ENCODE results near the gene WARS2. TPM values are rescaled to one million over a fixed set of nuclear protein-coding genes. Genes with fewer than 3 reads are reported as not detected.
A peak's percentile ranks its signal among the peaks of the same experiment; 100 is the strongest.
"Not testable (repeated sequence)": the region's sequence is repeated elsewhere in the genome, so short reads cannot be mapped to it uniquely, and the experiment has no call there.

Gene WARS2
- total RNA-seq, 2 donors from 2014 or later, result 18.5 to 21.6 TPM

DNA sequence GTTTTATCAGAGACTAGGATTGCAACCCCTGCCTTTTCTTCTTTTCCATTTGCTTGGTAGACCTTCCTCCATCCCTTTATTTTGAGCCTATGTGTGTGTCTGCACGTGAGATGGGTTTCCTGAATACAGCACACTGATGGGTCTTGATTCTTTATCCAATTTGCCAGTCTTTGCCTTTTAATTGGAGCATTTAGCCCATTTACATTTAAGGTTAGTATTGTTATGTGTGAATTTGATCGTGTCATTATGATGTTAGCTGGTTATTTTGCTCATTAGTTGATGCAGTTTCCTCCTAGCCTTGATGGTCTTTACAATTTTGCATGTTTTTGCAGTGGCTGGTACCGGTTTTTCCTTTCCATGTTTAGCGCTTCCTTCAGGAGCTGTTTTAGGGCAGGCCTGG, 14.6 kb upstream of the WARS2 start:
- not testable (repeated sequence) for ATAC-seq (replicated peaks); H3K27ac Mint-ChIP-seq; H3K9me3 Mint-ChIP-seq; H3K4me3 Mint-ChIP-seq; H3K27me3 Mint-ChIP-seq
- peaks cover 18% of the 10 kb centered on the region for H3K4me1 Mint-ChIP-seq
- H3K36me3 Mint-ChIP-seq (ENCODE audit: low read depth), result peaks cover 93% of the 10 kb centered on the region

DNA sequence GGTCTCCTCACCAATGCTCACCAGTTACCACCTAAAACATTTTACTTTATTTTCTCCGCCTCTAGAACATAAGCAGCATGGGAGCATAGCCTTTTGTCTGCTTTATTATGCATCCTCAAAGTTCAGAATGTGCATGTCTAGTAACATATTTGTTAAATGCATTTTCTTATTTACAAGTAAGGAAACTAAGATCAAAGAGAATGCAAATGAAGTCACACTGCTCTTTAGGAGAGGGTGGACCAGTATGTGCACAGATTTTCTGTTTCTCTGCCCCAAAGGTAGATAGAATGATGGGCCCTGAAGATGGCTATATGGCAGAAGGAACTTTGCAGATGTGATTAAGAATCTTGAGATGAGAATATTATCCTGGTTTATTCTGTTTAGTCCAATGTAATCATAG, 9.7 kb upstream of the WARS2 start:
- no peak overlapping the region for H3K27ac Mint-ChIP-seq
- H3K9me3 Mint-ChIP-seq, result no peaks in the 10 kb centered on the region
- no peak overlapping the region for H3K4me3 Mint-ChIP-seq
- ATAC-seq (replicated peaks), result no peak
- H3K4me1 Mint-ChIP-seq, result peaks cover 36% of the 10 kb centered on the region
- no peaks in the 10 kb centered on the region for H3K27me3 Mint-ChIP-seq
- peaks cover 68% of the 10 kb centered on the region for H3K36me3 Mint-ChIP-seq (ENCODE audit: low read depth)

GRCh38 chr1:119147661-119148090, 7.2 kb upstream of the WARS2 start:
- ATAC-seq (replicated peaks), result no peak
- Mint-ChIP-seq H3K27me3 (no peaks in the 10 kb centered on the region), H3K4me1 (peaks cover 32% of the 10 kb centered on the region), H3K27ac (no peak overlapping the region), H3K4me3 (no peak overlapping the region), H3K9me3 (no peaks in the 10 kb centered on the region), H3K36me3 (ENCODE audit: low read depth) (peaks cover 65% of the 10 kb centered on the region)

- peak overlapping the region; percentile 65 for H3K27ac Mint-ChIP-seq
- H3K9me3 Mint-ChIP-seq, result no peaks in the 10 kb centered on the region
- H3K4me1 Mint-ChIP-seq, result peaks cover 41% of the 10 kb centered on the region
- H3K36me3 Mint-ChIP-seq (ENCODE audit: low read depth), result peaks cover 63% of the 10 kb centered on the region
- H3K4me3 Mint-ChIP-seq, result peak overlapping the region; percentile 65
- ATAC-seq (replicated peaks), result peak; percentile 66
- no peaks in the 10 kb centered on the region for H3K27me3 Mint-ChIP-seq
Observed at GRCh38 chr1:119146466-119146865, 6.0 kb upstream of the WARS2 start.

- Mint-ChIP-seq H3K27me3 (no peaks in the 10 kb centered on the region), H3K27ac (no peak overlapping the region), H3K9me3 (no peaks in the 10 kb centered on the region), H3K4me3 (no peak overlapping the region), H3K4me1 (peaks cover 39% of the 10 kb centered on the region), H3K36me3 (ENCODE audit: low read depth) (peaks cover 47% of the 10 kb centered on the region)
- no peak for ATAC-seq (replicated peaks)
Observed at GRCh38 chr1:119144813-119145212, 4.4 kb upstream of the WARS2 start.

DNA sequence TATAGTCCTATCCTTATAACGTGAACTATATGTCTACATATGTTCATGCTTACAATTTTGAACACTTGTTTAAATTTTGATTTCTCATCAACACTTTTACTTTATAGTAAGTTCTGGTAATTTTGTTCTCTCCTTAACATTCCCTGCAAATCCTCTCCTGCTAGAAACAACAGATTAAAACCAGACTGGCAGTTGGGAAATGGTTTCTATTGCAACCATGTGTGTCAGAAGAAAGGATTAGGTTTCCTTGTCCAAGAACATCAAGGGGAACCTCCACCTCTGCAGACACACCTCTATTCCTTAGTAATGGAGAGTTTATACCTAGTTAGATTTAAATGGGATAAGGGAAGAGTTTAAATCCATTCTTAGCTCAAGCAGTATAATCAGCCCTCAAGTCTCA, 3.3 kb upstream of the WARS2 start:
- H3K36me3 Mint-ChIP-seq (ENCODE audit: low read depth), result peaks cover 47% of the 10 kb centered on the region
- no peak for ATAC-seq (replicated peaks)
- peaks cover 39% of the 10 kb centered on the region for H3K4me1 Mint-ChIP-seq
- no peaks in the 10 kb centered on the region for H3K27me3 Mint-ChIP-seq
- no peak overlapping the region for H3K4me3 Mint-ChIP-seq
- no peak overlapping the region for H3K27ac Mint-ChIP-seq
- no peaks in the 10 kb centered on the region for H3K9me3 Mint-ChIP-seq

GRCh38 chr1:119141660-119142059, 1.2 kb upstream of the WARS2 start:
- no peak overlapping the region for H3K27ac Mint-ChIP-seq
- peaks cover 33% of the 10 kb centered on the region for H3K36me3 Mint-ChIP-seq (ENCODE audit: low read depth)
- H3K27me3 Mint-ChIP-seq, result no peaks in the 10 kb centered on the region
- no peak for ATAC-seq (replicated peaks)
- peaks cover 30% of the 10 kb centered on the region for H3K4me1 Mint-ChIP-seq
- no peaks in the 10 kb centered on the region for H3K9me3 Mint-ChIP-seq
- no peak overlapping the region for H3K4me3 Mint-ChIP-seq

DNA sequence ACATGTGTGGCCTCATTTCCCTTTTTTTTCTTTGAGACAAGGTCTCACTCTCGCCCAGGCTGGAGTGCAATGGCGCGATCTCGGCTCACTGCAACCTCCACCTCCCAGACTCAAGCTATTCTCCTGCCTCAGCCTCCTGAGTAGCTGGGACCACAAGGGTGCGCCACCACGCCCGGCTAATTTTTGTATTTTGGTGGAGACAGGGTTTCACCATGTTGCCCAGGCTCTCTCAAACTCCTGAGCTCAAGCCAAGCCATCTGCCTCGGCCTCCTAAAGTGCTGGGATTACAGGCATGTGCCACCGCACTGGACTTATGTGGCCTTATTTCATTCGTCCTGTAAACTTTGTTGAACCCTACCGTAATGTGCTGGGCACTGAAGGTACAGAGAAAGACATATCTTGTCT, 569 bp upstream of the WARS2 start:
- no peak overlapping the region for H3K27ac Mint-ChIP-seq
- peaks cover 28% of the 10 kb centered on the region for H3K36me3 Mint-ChIP-seq (ENCODE audit: low read depth)
- H3K27me3 Mint-ChIP-seq, result no peaks in the 10 kb centered on the region
- H3K4me3 Mint-ChIP-seq, result no peak overlapping the region
- peak; percentile 22 for ATAC-seq (replicated peaks)
- no peaks in the 10 kb centered on the region for H3K9me3 Mint-ChIP-seq
- peaks cover 23% of the 10 kb centered on the region for H3K4me1 Mint-ChIP-seq

- H3K9me3 Mint-ChIP-seq, result no peaks in the 10 kb centered on the region
- peaks cover 24% of the 10 kb centered on the region for H3K36me3 Mint-ChIP-seq (ENCODE audit: low read depth)
- ATAC-seq (replicated peaks), result peak; percentile 34
Observed at GRCh38 chr1:119139857-119140176, 636 bp downstream of the WARS2 start.

DNA sequence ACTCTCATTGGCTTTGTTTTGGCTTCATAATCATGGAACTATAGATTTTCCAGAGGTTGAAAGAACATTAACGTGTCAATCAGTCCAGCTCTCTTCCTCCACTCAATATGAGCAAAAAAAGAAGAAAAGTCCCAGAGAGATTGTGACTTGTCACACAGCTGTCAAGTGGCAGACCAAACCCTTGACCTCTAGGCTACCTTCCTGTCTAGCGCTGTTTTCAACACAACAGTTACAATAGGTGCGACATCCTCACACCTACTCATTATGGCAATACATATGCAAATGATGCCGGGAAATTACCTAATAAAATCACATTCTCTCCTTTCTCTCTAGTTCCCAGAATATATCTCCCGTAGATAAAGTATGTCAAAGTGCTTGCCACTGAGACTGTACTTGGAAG, 1.1 kb downstream of the WARS2 start:
- Mint-ChIP-seq H3K4me3 (no peak overlapping the region), H3K27ac (no peak overlapping the region), H3K27me3 (no peaks in the 10 kb centered on the region), H3K4me1 (peaks cover 16% of the 10 kb centered on the region), H3K9me3 (no peaks in the 10 kb centered on the region), H3K36me3 (ENCODE audit: low read depth) (peaks cover 20% of the 10 kb centered on the region)
- peak; percentile 55 for ATAC-seq (replicated peaks)

More at GRCh38 chr1:119139857-119140176, 636 bp downstream of the WARS2 start:
- Mint-ChIP-seq H3K4me1 (peaks cover 16% of the 10 kb centered on the region), H3K27me3 (no peaks in the 10 kb centered on the region), H3K27ac (no peak overlapping the region), H3K4me3 (no peak overlapping the region)

DNA sequence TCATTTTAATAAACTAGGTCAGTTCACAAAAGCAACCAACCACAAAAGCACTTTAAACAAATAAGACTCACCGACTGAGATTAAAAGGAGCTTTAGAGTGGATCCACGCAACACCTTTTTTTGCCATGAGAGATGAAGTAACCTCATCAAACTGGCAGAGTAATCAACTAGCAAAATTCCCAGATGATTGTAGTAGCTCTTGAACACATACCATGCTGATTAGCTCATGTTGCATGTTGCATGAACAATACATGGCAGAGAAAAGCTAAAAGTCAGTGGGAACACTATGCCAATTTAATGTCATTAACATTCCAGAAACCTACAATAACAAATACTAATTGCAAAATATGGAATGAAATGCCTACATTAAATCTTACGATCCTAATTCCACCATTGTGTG, 4.1 kb downstream of the WARS2 start:
- Mint-ChIP-seq H3K4me3 (no peak overlapping the region), H3K4me1 (peaks cover 4% of the 10 kb centered on the region), H3K9me3 (no peaks in the 10 kb centered on the region), H3K27ac (no peak overlapping the region), H3K27me3 (no peaks in the 10 kb centered on the region), H3K36me3 (ENCODE audit: low read depth) (no peaks in the 10 kb centered on the region)
- ATAC-seq (replicated peaks), result no peak

DNA sequence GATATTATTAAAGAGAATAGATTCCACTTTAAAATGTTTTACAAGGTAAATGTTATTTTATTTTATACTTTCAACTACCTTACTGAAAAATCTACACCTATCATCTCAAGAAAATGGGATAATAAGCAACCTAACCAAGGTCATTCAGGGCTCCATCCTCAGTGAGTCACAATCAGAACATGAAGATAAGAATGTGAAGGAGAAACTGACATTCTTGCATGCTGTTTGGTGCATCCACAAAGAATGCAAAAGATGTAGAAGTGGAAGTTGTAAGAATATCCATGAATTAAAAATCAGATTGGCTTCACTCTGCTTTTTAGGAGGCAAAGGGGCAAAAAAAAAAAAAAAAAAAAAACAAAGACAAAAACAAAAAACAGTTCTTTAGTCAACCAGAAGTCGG, 6.5 kb downstream of the WARS2 start:
- ATAC-seq (replicated peaks), result no peak
- Mint-ChIP-seq H3K27ac (no peak overlapping the region), H3K9me3 (no peaks in the 10 kb centered on the region), H3K4me1 (no peaks in the 10 kb centered on the region), H3K27me3 (no peaks in the 10 kb centered on the region), H3K36me3 (ENCODE audit: low read depth) (no peaks in the 10 kb centered on the region), H3K4me3 (no peak overlapping the region)

- Mint-ChIP-seq H3K4me3 (no peak overlapping the region), H3K36me3 (ENCODE audit: low read depth) (no peaks in the 10 kb centered on the region), H3K4me1 (no peaks in the 10 kb centered on the region), H3K27ac (no peak overlapping the region), H3K27me3 (no peaks in the 10 kb centered on the region), H3K9me3 (peaks cover 3% of the 10 kb centered on the region)
- no peak for ATAC-seq (replicated peaks)
Observed at GRCh38 chr1:119132179-119132578, 8.3 kb downstream of the WARS2 start.

- Mint-ChIP-seq H3K4me1 (peaks cover 4% of the 10 kb centered on the region), H3K4me3 (no peak overlapping the region), H3K27ac (no peak overlapping the region), H3K9me3 (peaks cover 9% of the 10 kb centered on the region), H3K36me3 (ENCODE audit: low read depth) (peaks cover 14% of the 10 kb centered on the region), H3K27me3 (no peaks in the 10 kb centered on the region)
- ATAC-seq (replicated peaks), result no peak
Observed at GRCh38 chr1:119125874-119126273, 14.6 kb downstream of the WARS2 start.

DNA sequence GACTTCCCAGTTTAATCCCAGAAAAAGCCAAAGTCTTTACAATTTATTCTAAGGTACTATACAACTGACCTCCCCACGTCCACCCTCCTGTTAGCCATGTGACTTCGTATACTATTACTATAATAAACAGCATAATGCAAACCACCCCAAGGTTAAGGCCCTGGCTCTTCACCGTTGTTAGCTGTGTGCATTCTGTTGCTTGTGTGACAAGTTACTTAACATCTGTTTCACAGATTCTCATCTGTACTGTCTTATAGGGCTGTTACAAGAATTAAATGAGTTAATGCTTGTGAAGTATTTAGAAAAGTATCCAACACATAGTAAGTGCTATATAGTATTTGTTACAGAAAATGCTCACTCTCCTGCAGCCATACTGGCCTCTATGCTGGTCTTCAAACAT, 15.7 kb downstream of the WARS2 start:
- H3K4me1 Mint-ChIP-seq, result peaks cover 4% of the 10 kb centered on the region
- no peak overlapping the region for H3K27ac Mint-ChIP-seq
- H3K4me3 Mint-ChIP-seq, result no peak overlapping the region
- peaks cover 20% of the 10 kb centered on the region for H3K36me3 Mint-ChIP-seq (ENCODE audit: low read depth)
- H3K9me3 Mint-ChIP-seq, result peaks cover 15% of the 10 kb centered on the region
- ATAC-seq (replicated peaks), result no peak
- H3K27me3 Mint-ChIP-seq, result no peaks in the 10 kb centered on the region

- peaks cover 21% of the 10 kb centered on the region for H3K36me3 Mint-ChIP-seq (ENCODE audit: low read depth)
Observed at GRCh38 chr1:119121872-119122271, 18.6 kb downstream of the WARS2 start.

More at GRCh38 chr1:119121872-119122271, 18.6 kb downstream of the WARS2 start:
- H3K27ac Mint-ChIP-seq; H3K27me3 Mint-ChIP-seq; H3K4me3 Mint-ChIP-seq; H3K4me1 Mint-ChIP-seq; ATAC-seq (replicated peaks): not testable (repeated sequence)
- H3K9me3 Mint-ChIP-seq, result peaks cover 15% of the 10 kb centered on the region

Measured in activated T-helper 17 cell treated with anti-CD3 and anti-CD28 coated beads, Interleukin-2, amount 50 U/mL, for 72 hours (primary cell).